H1 (cell line): ENCODE measurements around the gene NSFL1C. TPM values are rescaled to one million over a fixed set of nuclear protein-coding genes. Genes with fewer than 3 reads are reported as not detected.

Source experiments
- CTCF ChIA-PET: fragments of 300-600 bp; sonication (Branson Sonifier 250); formaldehyde crosslinking; loops from one replicate; lab custom pipeline; 2021; ENCODE audit not compliant: partially characterized antibody; lab: Charles Lee
- POLR2A ChIA-PET: fragments of 300-600 bp; sonication (Branson Sonifier 250); formaldehyde crosslinking; loops from one replicate; lab custom pipeline; 2021; ENCODE audit warnings: inconsistent platforms; ENCODE audit not compliant: partially characterized antibody; lab: Charles Lee
- DNase-seq, 2 experiments: peaks; one replicate each; pipeline versions ENCODE4 v3.0.0 to v3.0.0-alpha.2; 2010 to 2022; ENCODE audit warnings: low spot score in 2 of 2, low read depth in 1 of 2, mixed read lengths in 1 of 2
- FAIRE-seq: peaks from 2 replicates; lab custom pipeline; 2011; peaks lifted over from hg19 to GRCh38; lab: Jason Lieb, UNC
- H2AFZ ChIP-seq: 2 replicates; pipeline ENCODE4 v1.8.1; 2012; ENCODE audit warnings: low read length, inconsistent platforms
- H2AK5ac ChIP-seq: 2 replicates; pipeline ENCODE4 v1.6.1; 2013; ENCODE audit warnings: low read depth, low read length
- H2BK120ac ChIP-seq: replicated peaks from 2 replicates; pipeline ENCODE3; 2013; ENCODE audit warnings: low read depth, low read length, inconsistent platforms
- H2BK12ac ChIP-seq: 2 replicates; pipeline ENCODE4 v1.6.1; 2013; ENCODE audit warnings: low read depth, low read length
- H2BK15ac ChIP-seq: 2 replicates; pipeline ENCODE4 v1.6.1; 2013; ENCODE audit warnings: low read length
- H2BK20ac ChIP-seq: 2 replicates; pipeline ENCODE4 v1.6.1; 2013; ENCODE audit warnings: low read length
- H2BK5ac ChIP-seq: 2 replicates; pipeline ENCODE4 v1.6.1; 2013; ENCODE audit warnings: low read depth, low read length
- H3K14ac ChIP-seq: 2 replicates; pipeline ENCODE4 v1.6.1; 2013; ENCODE audit warnings: inconsistent platforms; ENCODE audit not compliant: insufficient read length
- H3K18ac ChIP-seq: 2 replicates; pipeline ENCODE4 v1.6.1; 2013; ENCODE audit warnings: low read length; ENCODE audit errors: extremely low read depth
- H3K23ac ChIP-seq: 2 replicates; pipeline ENCODE4 v1.6.1; 2013; ENCODE audit warnings: inconsistent platforms; ENCODE audit not compliant: insufficient read length
- H3K23me2 ChIP-seq: 2 replicates; pipeline ENCODE4 v1.6.1; 2013; ENCODE audit warnings: low read depth, low read length
- H3K27ac ChIP-seq: 2 replicates; pipeline ENCODE4 v1.6.1; 2011; ENCODE audit warnings: low read depth, low read length, inconsistent platforms
- H3K27me3 ChIP-seq, 4 experiments: replicated peaks in 1 of 4; 1 replicate in 1 of 4; 2 replicates in 3 of 4; pipeline versions ENCODE4 v1.6.1 to v1.8.1; 2011 to 2013; ENCODE audit warnings: low read length in 3 of 4, mild to moderate bottlenecking in 3 of 4, inconsistent platforms in 2 of 4, mixed read lengths in 2 of 4, moderate library complexity in 1 of 4; ENCODE audit not compliant: control insufficient read depth in 3 of 4, insufficient read depth in 3 of 4; ENCODE audit errors: extremely low read depth in 1 of 4
- H3K36me3 ChIP-seq, 4 experiments: 2 replicates each; pipeline versions ENCODE4 v1.6.1 to v1.8.1; 2011 to 2013; ENCODE audit warnings: mild to moderate bottlenecking in 4 of 4, low read length in 3 of 4, moderate library complexity in 2 of 4, control low read depth in 1 of 4, inconsistent platforms in 1 of 4; ENCODE audit not compliant: insufficient read depth in 4 of 4, control insufficient read depth in 2 of 4
- H3K4ac ChIP-seq: replicated peaks from 2 replicates; pipeline ENCODE3; 2013; ENCODE audit warnings: low read length, low read depth, mixed read lengths, inconsistent platforms; ENCODE audit not compliant: insufficient read length
- H3K4me1 ChIP-seq, 4 experiments: replicated peaks in 1 of 4; 1 replicate in 1 of 4; 2 replicates in 3 of 4; pipeline versions ENCODE4 v1.6.1 to v1.8.1; 2011 to 2013; ENCODE audit warnings: low read length in 3 of 4, inconsistent platforms in 2 of 4, mixed read lengths in 1 of 4; ENCODE audit not compliant: insufficient read depth in 4 of 4, control insufficient read depth in 3 of 4
- H3K4me2 ChIP-seq, 2 experiments: 2 replicates each; pipeline versions ENCODE4 v1.6.1 to v1.8.1; 2011 to 2013; ENCODE audit warnings: low read depth in 2 of 2, low read length in 2 of 2, control low read depth in 1 of 2, inconsistent platforms in 1 of 2, mild to moderate bottlenecking in 1 of 2; ENCODE audit not compliant: insufficient read depth in 1 of 2
- H3K4me3 ChIP-seq, 4 experiments: fragments of 200-600, 300-600 bp in 1 of 4; sonication (generic), shearing (Covaris generic), sonication (Bioruptor Twin) in 1 of 4; 2 replicates each; pipeline versions ENCODE4 v1.5.1 to v1.8.1; 2011 to 2016; ENCODE audit warnings: low read length in 4 of 4, low read depth in 3 of 4, control low read depth in 2 of 4, inconsistent platforms in 2 of 4, mild to moderate bottlenecking in 2 of 4, mixed read lengths in 1 of 4, moderate library complexity in 1 of 4; ENCODE audit not compliant: insufficient read depth in 2 of 4; ENCODE audit errors: extremely low read depth in 1 of 4
- H3K56ac ChIP-seq: replicated peaks from 2 replicates; pipeline ENCODE3; 2013; ENCODE audit warnings: low read depth, mild to moderate bottlenecking, mixed read lengths, low read length, inconsistent platforms; ENCODE audit not compliant: insufficient read length
- H3K79me1 ChIP-seq: 2 replicates; pipeline ENCODE4 v1.6.1; 2013; ENCODE audit warnings: low read depth, low read length, control low read depth
- H3K79me2 ChIP-seq, 2 experiments: 2 replicates each; pipeline versions ENCODE4 v1.6.1 to v1.8.1; 2012 to 2013; ENCODE audit warnings: low read length in 2 of 2, mild to moderate bottlenecking in 2 of 2, inconsistent platforms in 1 of 2; ENCODE audit not compliant: insufficient read depth in 2 of 2, control insufficient read depth in 1 of 2
- H3K9ac ChIP-seq, 4 experiments: replicated peaks in 1 of 4; 1 replicate in 1 of 4; 2 replicates in 3 of 4; pipeline versions ENCODE4 v1.6.1 to v1.8.1; 2011 to 2013; ENCODE audit warnings: low read depth in 3 of 4, low read length in 3 of 4, control low read depth in 2 of 4, mild to moderate bottlenecking in 2 of 4, moderate library complexity in 2 of 4, inconsistent platforms in 1 of 4; ENCODE audit errors: extremely low read depth in 1 of 4
- H3K9me3 ChIP-seq, 2 experiments: 2 replicates each; pipeline versions ENCODE4 v1.6.1 to v1.8.1; 2012 to 2013; ENCODE audit warnings: mild to moderate bottlenecking in 2 of 2, moderate library complexity in 2 of 2, control low read depth in 1 of 2, inconsistent platforms in 1 of 2, low read depth in 1 of 2, low read length in 1 of 2, mixed read lengths in 1 of 2; ENCODE audit not compliant: insufficient read depth in 2 of 2
- H4K20me1 ChIP-seq, 2 experiments: replicated peaks in 1 of 2; 2 replicates each; pipeline versions ENCODE3 to v1.8.1; 2011 to 2013; ENCODE audit warnings: inconsistent platforms in 2 of 2, low read length in 2 of 2, mild to moderate bottlenecking in 1 of 2; ENCODE audit not compliant: insufficient read depth in 2 of 2, control insufficient read depth in 1 of 2
- H4K5ac ChIP-seq: 2 replicates; pipeline ENCODE4 v1.6.1; 2013; ENCODE audit warnings: low read length, low read depth, mixed read lengths, inconsistent platforms; ENCODE audit not compliant: insufficient read length
- H4K8ac ChIP-seq: 2 replicates; pipeline ENCODE4 v1.8.0; 2013; ENCODE audit warnings: mild to moderate bottlenecking, moderate library complexity, low read length, inconsistent platforms; ENCODE audit not compliant: insufficient read depth; ENCODE audit errors: extremely low read depth
- H4K91ac ChIP-seq: replicated peaks from 2 replicates; pipeline ENCODE3; 2013; ENCODE audit warnings: low read length, mixed read lengths, inconsistent platforms; ENCODE audit not compliant: insufficient read length
- HDAC6 ChIP-seq: IDR thresholded peaks from one replicate; pipeline ENCODE4 v1.7.1; 2012; ENCODE audit warnings: low read depth, mild to moderate bottlenecking, inconsistent platforms, low read length, moderate library complexity
- JUN ChIP-seq: IDR thresholded peaks from 2 replicates; pipeline ENCODE4 v1.6.1; 2011; ENCODE audit warnings: low read depth, mild to moderate bottlenecking, improper control_type of control experiment, low read length
- POLR2A ChIP-seq, 2 experiments: IDR thresholded peaks; 1 replicate in 1 of 2; 2 replicates in 1 of 2; pipeline ENCODE4 v1.6.1; 2011; ENCODE audit warnings: low read depth in 2 of 2, low read length in 2 of 2, mild to moderate bottlenecking in 2 of 2; ENCODE audit errors: control extremely low read depth in 1 of 2
- RAD21 ChIP-seq, 2 experiments: IDR thresholded peaks in 1 of 2; conservative IDR thresholded peaks in 1 of 2; 2 replicates each; pipeline ENCODE4 v1.6.1; 2011; ENCODE audit warnings: low read depth in 2 of 2, low read length in 2 of 2, improper control_type of control experiment in 1 of 2, inconsistent platforms in 1 of 2, mild to moderate bottlenecking in 1 of 2, moderate library complexity in 1 of 2
- RFX5 ChIP-seq: IDR thresholded peaks from 2 replicates; pipeline ENCODE4 v1.6.1; 2011; ENCODE audit warnings: low read depth, low read length, improper control_type of control experiment, borderline replicate concordance
- SIN3A ChIP-seq, 2 experiments: IDR thresholded peaks in 1 of 2; conservative IDR thresholded peaks in 1 of 2; 2 replicates each; pipeline ENCODE4 v1.6.1; 2011 to 2012; ENCODE audit warnings: low read length in 2 of 2, improper control_type of control experiment in 1 of 2, low read depth in 1 of 2, mild to moderate bottlenecking in 1 of 2
- TAF1 ChIP-seq: IDR thresholded peaks from 2 replicates; pipeline ENCODE4 v1.6.1; 2011; ENCODE audit warnings: mild to moderate bottlenecking, low read depth, low read length
- TBP ChIP-seq: IDR thresholded peaks from 2 replicates; pipeline ENCODE4 v1.6.1; 2011; ENCODE audit warnings: low read depth, low read length, improper control_type of control experiment
- TEAD4 ChIP-seq: IDR thresholded peaks from 2 replicates; pipeline ENCODE4 v1.6.1; 2012; ENCODE audit warnings: low read depth, low read length, inconsistent platforms, mixed read lengths
- YY1 ChIP-seq: IDR thresholded peaks from 2 replicates; pipeline ENCODE4 v1.6.1; 2011; ENCODE audit warnings: low read depth, mild to moderate bottlenecking, low read length
- WGBS, 2 experiments: shearing (Covaris generic) in 1 of 2; methylation state at CpG; one replicate each; pipeline versions ENCODE4 v1.1.6 to v1.1.7; 2013 to 2015; ENCODE audit warnings: low lambda C conversion rate in 2 of 2, mixed read lengths in 2 of 2, inconsistent platforms in 1 of 2, low coverage in 1 of 2, missing lambda C conversion rate in 1 of 2; ENCODE audit not compliant: insufficient replicate concordance in 2 of 2, insufficient coverage in 1 of 2, insufficient read length in 1 of 2; ENCODE audit errors: extremely low coverage in 1 of 2, missing lambda C conversion rate in 1 of 2; 5-methylcytosine and 5-hydroxymethylcytosine counted together
- polyA plus RNA-seq, 7 experiments: library from polyadenylated mRNA; depleted of rRNA in 3 of 7; stranded (reverse) in 5 of 7; unstranded in 2 of 7; fragments of >200 nt in 5 of 7; fragments of 200-250 nt in 2 of 7; gene quantifications; 1 replicate in 5 of 7; 2 replicates in 1 of 7; 4 replicates in 1 of 7; pipeline versions ENCODE4 v1.2.1 to v1.2.3, GENCODE V29; 2011 to 2013; ENCODE audit warnings: missing spikeins in 2 of 7, mixed read lengths in 2 of 7
- total RNA-seq: library from RNA; stranded (reverse); fragmentation: NEBNext Ultra II Directional; extraction: Animal tissue kit (Norgen Biotek cat#: 25700); gene quantifications from 2 replicates; pipeline ENCODE4 v1.2.1, GENCODE V29; 2021
- TF ChIP-seq, protein P1 (sequence below): IDR thresholded peaks from 2 replicates; pipeline ENCODE4 v1.6.1; 2012; ENCODE audit warnings: inconsistent platforms

NSFL1C gene
- total and polyA plus RNA-seq, 2 of the 8 experiments (the other 6 are each of a cell fraction or from before 2014, with no cell fraction given) = 21.6 to 98.0 TPM

DNA sequence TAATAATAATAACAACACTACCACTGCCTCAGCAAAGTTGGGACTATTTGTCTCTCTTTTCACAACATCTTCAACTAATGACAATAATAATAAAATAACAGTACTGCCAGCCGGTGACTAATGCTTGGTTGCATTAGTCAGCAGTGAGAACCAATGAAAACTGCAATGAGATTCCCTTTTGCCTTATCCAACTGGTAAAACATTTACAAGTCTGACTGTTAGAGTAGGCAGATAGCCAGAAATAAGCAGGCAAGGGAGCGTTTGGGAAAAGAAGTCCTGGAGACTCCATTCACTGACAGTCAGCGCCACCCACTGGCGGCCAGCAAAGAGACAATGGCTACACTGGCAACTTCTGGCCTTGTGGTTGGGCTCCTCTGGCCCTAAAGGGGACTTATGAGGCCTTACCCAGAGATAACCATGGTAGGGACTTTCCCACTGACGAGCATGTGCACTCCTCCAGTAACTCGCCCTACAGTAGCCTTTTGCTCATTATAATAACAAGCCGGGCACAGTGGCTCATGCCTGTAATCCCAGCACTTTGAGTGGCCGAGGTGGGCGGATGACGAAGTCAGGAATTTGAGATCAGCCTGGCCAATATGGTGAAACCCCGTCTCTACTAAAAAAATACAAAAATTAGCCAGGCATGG lies 3.4 kb upstream of the NSFL1C start:
- H3K56ac ChIP-seq = no peak overlapping the region
- H3K27ac ChIP-seq = no peak overlapping the region
- H2BK12ac ChIP-seq = 0 out of 2 replicates have a peak overlapping the region, but pooled peaks have one; percentile 52
- H3K79me2 ChIP-seq = peaks cover 9 to 13% of the 10 kb centered on the region in 2 experiments; a peak in 3 of 4 replicates
- H3K18ac ChIP-seq = no peak overlapping the region
- peaks cover 2 to 6% of the 10 kb centered on the region in 2 experiments for H4K20me1 ChIP-seq
- H3K23me2 ChIP-seq = peaks cover 6% of the 10 kb centered on the region
- H3K36me3 ChIP-seq = no peaks in the 10 kb centered on the region; a peak in 1 of 8 replicates
- no peak overlapping the region for H2BK15ac ChIP-seq
- peak; percentile 81 for FAIRE-seq
- no peak overlapping the region for H2BK20ac ChIP-seq
- POLR2A ChIA-PET = no interaction called here
- H4K5ac ChIP-seq = no peak overlapping the region
- no peak overlapping the region for H4K8ac ChIP-seq
- CTCF ChIA-PET = interaction anchor here (0.5 to 5.3 kb wide), 16 partner anchors 18 to 294 kb away, joined by 3 to 63 read pairs (median 4); no protein-coding TSS in a partner anchor
- H3K23ac ChIP-seq = no peak overlapping the region
- no peak overlapping the region for H2BK120ac ChIP-seq
- no peaks in the 10 kb centered on the region for H3K27me3 ChIP-seq
- H3K79me1 ChIP-seq = peaks cover 2% of the 10 kb centered on the region; the same call in 1 of the 2 replicates
- H3K9me3 ChIP-seq = no peaks in the 10 kb centered on the region
- no peak overlapping the region; the same call in 1 of the 2 replicates for H2BK5ac ChIP-seq
- 47% methylated on average over 11 of the region's 11 CpGs; no CpG with 5 or more reads in 1 of the 2 experiments for WGBS, 2 experiments
- H3K14ac ChIP-seq = no peak overlapping the region
- no peak overlapping the region for H3K4ac ChIP-seq
- H4K91ac ChIP-seq = no peak overlapping the region
- H2AFZ ChIP-seq = peak overlapping the region; percentile 43; the same call in 1 of the 2 replicates
- peak overlapping the region in 1 of 2 experiments; percentile 10; a peak in 1 of 4 replicates for H3K4me2 ChIP-seq
- no peak overlapping the region for H3K9ac ChIP-seq
- H3K4me3 ChIP-seq = no peak overlapping the region
- no peak overlapping the region for H2AK5ac ChIP-seq
- peaks cover 3 to 16% (median 6%) of the 10 kb centered on the region in 4 experiments; a peak in 6 of 7 replicates for H3K4me1 ChIP-seq
- peak; percentile 69 to 84 for DNase-seq
- TF ChIP-seq POLR2A (IDR thresholded peaks at IDR 0.05; ENCODE audit: control extremely low read depth in 1 of 2, low read depth in 2 of 2, low read length in 2 of 2) (peak in 1 of 2 experiments; percentile 55; a peak in 1 of 3 replicates), HDAC6 (no peak), SIN3A (conservative IDR thresholded peaks at IDR 0.05 in 1 of 2, IDR thresholded peaks at IDR 0.05 in 1 of 2; ENCODE audit: low read depth in 1 of 2, low read length in 2 of 2) (no peak), RAD21 (IDR thresholded peaks at IDR 0.05 in 1 of 2, conservative IDR thresholded peaks at IDR 0.05 in 1 of 2; ENCODE audit: low read depth in 2 of 2, low read length in 2 of 2) (peak; percentile 80 to 88), YY1 (peak; percentile 88), TAF1 (peak; percentile 41; the same call in 1 of the 2 replicates), JUN (no peak), TBP (peak; percentile 15; the same call in 1 of the 2 replicates), TEAD4 (no peak), RFX5 (no peak)
- TF ChIP-seq, protein P1, sequence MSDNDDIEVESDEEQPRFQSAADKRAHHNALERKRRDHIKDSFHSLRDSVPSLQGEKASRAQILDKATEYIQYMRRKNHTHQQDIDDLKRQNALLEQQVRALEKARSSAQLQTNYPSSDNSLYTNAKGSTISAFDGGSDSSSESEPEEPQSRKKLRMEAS = 0 out of 2 replicates have a peak, but pooled peaks have one; percentile 29
